NCI-H1048 (cell line): Measurements from ENCODE around the gene MFSD2B.
"Not testable (repeated sequence)": the region's sequence is repeated elsewhere in the genome, so short reads cannot be mapped to it uniquely, and the experiment has no call there.

Experiments
- DNase-seq: peaks from one replicate; lab custom pipeline; 2025; lab: John Stamatoyannopoulos, UW

Gene MFSD2B

GRCh38 chr2:24009680-24010476 is at the start of gene MFSD2B:
TSS of gene MFSD2B (plus strand) at chr2:24010085. CDS start at chr2:24010097, 12 bp downstream.
- DNase-seq = no peak

GRCh38 chr2:23967846-23968245 is 42.0 kb upstream of the MFSD2B start:
- DNase-seq = no peak

- no peak for DNase-seq
These were observed 33.0 kb upstream of the MFSD2B start for GRCh38 chr2:23976883-23977282.

GRCh38 chr2:23988371-23988770 is 21.5 kb upstream of the MFSD2B start:
- no peak for DNase-seq

GRCh38 chr2:23992931-23993330 is 17.0 kb upstream of the MFSD2B start:
- DNase-seq = no peak

- no peak for DNase-seq
These were observed 16.1 kb upstream of the MFSD2B start for GRCh38 chr2:23993736-23994269.

- no peak for DNase-seq
These were observed 15.3 kb upstream of the MFSD2B start for GRCh38 chr2:23994567-23994966.

- no peak for DNase-seq
These were observed 2.2 kb upstream of the MFSD2B start for GRCh38 chr2:24007693-24008092.

GRCh38 chr2:24008672-24009366 is 1.1 kb upstream of the MFSD2B start:
- no peak for DNase-seq

GRCh38 chr2:24009367-24009679 is 562 bp upstream of the MFSD2B start:
- DNase-seq = no peak

- DNase-seq = no peak
These were observed 778 bp downstream of the MFSD2B start for GRCh38 chr2:24010477-24011249.

- no peak for DNase-seq
These were observed 1.6 kb downstream of the MFSD2B start for GRCh38 chr2:24011250-24012104.

- no peak for DNase-seq
These were observed 2.8 kb downstream of the MFSD2B start for GRCh38 chr2:24012521-24013188.

GRCh38 chr2:24014902-24015301 is 5.0 kb downstream of the MFSD2B start:
- DNase-seq = not testable (repeated sequence)

- DNase-seq = no peak
These were observed 5.9 kb downstream of the MFSD2B start for GRCh38 chr2:24015562-24016375.

GRCh38 chr2:24016376-24016761 is 6.5 kb downstream of the MFSD2B start:
- DNase-seq = no peak

GRCh38 chr2:24016853-24017703 is 7.2 kb downstream of the MFSD2B start:
- DNase-seq = no peak

GRCh38 chr2:24017711-24018110 is 7.8 kb downstream of the MFSD2B start:
- DNase-seq = no peak

- no peak for DNase-seq
These were observed 8.4 kb downstream of the MFSD2B start for GRCh38 chr2:24018241-24018640.
